Esophagus squamous epithelium (tissue), 5 donors: ENCODE data around the gene FAM47B. TPM values are rescaled to one million over a fixed set of nuclear protein-coding genes. Genes with fewer than 3 reads are reported as not detected.

ENCODE experiments used
- DNase-seq: peaks from one replicate; lab custom pipeline; 2025; lab: John Stamatoyannopoulos, UW
- H3K27ac ChIP-seq, 4 donors: fragments of 200-600 bp; sonication (generic); one replicate each; pipeline ENCODE4 v1.5.1; 2016 to 2019; ENCODE audit warnings: mild to moderate bottlenecking in 1 of 4
- H3K27me3 ChIP-seq, 4 donors: fragments of 200-600 bp; sonication (generic); 1 replicate in 3 of 4; 2 replicates in 1 of 4; pipeline versions ENCODE4 v1.5.1 to v1.6.0; 2017 to 2021; ENCODE audit warnings: antibody characterized with exemption in 1 of 4
- H3K36me3 ChIP-seq, 3 donors: fragments of 200-600 bp; sonication (generic); one replicate each; pipeline ENCODE4 v1.5.1; 2016 to 2019
- H3K4me1 ChIP-seq, 3 donors: fragments of 200-600 bp; sonication (generic); one replicate each; pipeline ENCODE4 v1.5.1; 2017 to 2019
- H3K4me3 ChIP-seq, 4 donors: fragments of 200-600 bp; sonication (generic); 1 replicate in 3 of 4; 2 replicates in 1 of 4; pipeline ENCODE4 v1.5.1; 2016 to 2019; ENCODE audit warnings: mild to moderate bottlenecking in 2 of 4, moderate library complexity in 1 of 4
- H3K9me3 ChIP-seq, 3 donors: fragments of 200-600 bp; sonication (generic); one replicate each; pipeline ENCODE4 v1.5.1; 2016 to 2019
- CTCF ChIP-seq, 6 experiments: fragments of 450-650 bp in 4 of 6; fragments of 200-600 bp in 2 of 6; sonication (generic) in 2 of 6; IDR thresholded peaks; one replicate each; pipeline ENCODE4 v1.5.1; 2016 to 2019; ENCODE audit warnings: antibody characterized with exemption in 6 of 6, mild to moderate bottlenecking in 4 of 6, moderate library complexity in 4 of 6
- POLR2A ChIP-seq, 4 donors: fragments of 450-650 bp; IDR thresholded peaks; one replicate each; pipeline ENCODE4 v1.6.1; 2017; ENCODE audit warnings: antibody characterized with exemption in 4 of 4, mild to moderate bottlenecking in 4 of 4, moderate library complexity in 3 of 4
- WGBS, 2 donors: methylation state at CpG; one replicate each; pipeline ENCODE4 v1.1.5; 2018; 5-methylcytosine and 5-hydroxymethylcytosine counted together
- intact Hi-C: fragments of 100-400 bp; cut with DNase I; formaldehyde crosslinking; loops from one replicate; pipeline ENCODE4 v1.15.0; 2022
- total RNA-seq, 4 donors: library from RNA; depleted of rRNA; stranded (reverse); fragments of >200 nt; gene quantifications; one replicate each; pipeline ENCODE4 v1.1.0, GENCODE V29; 2016
- donor health status: DM: yes; HTN: yes; CAD: no.

FAM47B gene
- total RNA-seq, 4 donors from 2014 or later = not detected

GRCh38 chrX:34987646-34988045, 45.0 kb downstream of the FAM47B start:
- Histone ChIP-seq H3K4me3 (no peak overlapping the region), H3K27me3 (no peaks in the 10 kb centered on the region), H3K27ac (no peak overlapping the region), H3K36me3 (no peaks in the 10 kb centered on the region), H3K9me3 (no peaks in the 10 kb centered on the region), H3K4me1 (no peaks in the 10 kb centered on the region)
- intact Hi-C loops = no loop called here
- TF ChIP-seq POLR2A (IDR thresholded peaks at IDR 0.05) (no peak), CTCF (IDR thresholded peaks at IDR 0.05) (no peak)
- WGBS, 2 donors = 57 to 83% methylated on average over 1 of the region's 1 CpG
- DNase-seq = no peak
